ENCODE data around the gene CPS1.

The CPS1 gene

GRCh38 chr2:210556329-210556980 is at the start of gene CPS1:
CPS1 (plus strand) TSS chr2:210556599; CDS start chr2:210556734, 135 bp downstream.
- DNase-seq = no peak

- DNase-seq = no peak
Observed at GRCh38 chr2:210515911-210516310, 40.5 kb upstream of the CPS1 start.

GRCh38 chr2:210517264-210517663 is 39.1 kb upstream of the CPS1 start:
- DNase-seq = no peak

- no peak for DNase-seq
Observed at GRCh38 chr2:210519594-210519993, 36.8 kb upstream of the CPS1 start.

- no peak for DNase-seq
Observed at GRCh38 chr2:210522399-210522798, 34.0 kb upstream of the CPS1 start.

GRCh38 chr2:210523650-210524289 is 32.6 kb upstream of the CPS1 start:
- no peak for DNase-seq

- no peak for DNase-seq
Observed at GRCh38 chr2:210524533-210524932, 31.9 kb upstream of the CPS1 start.

GRCh38 chr2:210527286-210527685 is 29.1 kb upstream of the CPS1 start:
- no peak for DNase-seq

GRCh38 chr2:210528716-210529115 is 27.7 kb upstream of the CPS1 start:
- no peak for DNase-seq

GRCh38 chr2:210531050-210531449 is 25.3 kb upstream of the CPS1 start:
- no peak for DNase-seq

- DNase-seq = no peak
Observed at GRCh38 chr2:210531482-210531881, 24.9 kb upstream of the CPS1 start.

GRCh38 chr2:210533389-210533788 is 23.0 kb upstream of the CPS1 start:
- DNase-seq = no peak

GRCh38 chr2:210534879-210535278 is 21.5 kb upstream of the CPS1 start:
- no peak for DNase-seq

- no peak for DNase-seq
Observed at GRCh38 chr2:210536973-210537650, 19.3 kb upstream of the CPS1 start.

GRCh38 chr2:210539035-210539434 is 17.4 kb upstream of the CPS1 start:
- no peak for DNase-seq

- no peak for DNase-seq
Observed at GRCh38 chr2:210539578-210540416, 16.6 kb upstream of the CPS1 start.

GRCh38 chr2:210540471-210540870 is 15.9 kb upstream of the CPS1 start:
- no peak for DNase-seq

- no peak for DNase-seq
Observed at GRCh38 chr2:210540900-210541289, 15.5 kb upstream of the CPS1 start.

GRCh38 chr2:210541290-210541902 is 15.0 kb upstream of the CPS1 start:
- DNase-seq = no peak

GRCh38 chr2:210544007-210544590 is 12.3 kb upstream of the CPS1 start:
- no peak for DNase-seq

GRCh38 chr2:210544831-210545230 is 11.6 kb upstream of the CPS1 start:
- no peak for DNase-seq

GRCh38 chr2:210546424-210547208 is 9.8 kb upstream of the CPS1 start:
- DNase-seq = no peak
